Mammary epithelial cell (primary cell): ENCODE results near the gene AQP12A.

ENCODE experiments used
- CTCF ChIP-seq, 2 donors: IDR thresholded peaks in 1 of 2; conservative IDR thresholded peaks in 1 of 2; 2 replicates each; pipeline ENCODE4 v1.5.1; 2011 to 2012; ENCODE audit warnings: inconsistent platforms in 2 of 2, low read length in 2 of 2, mild to moderate bottlenecking in 2 of 2, control low read depth in 1 of 2, low read depth in 1 of 2; ENCODE audit not compliant: insufficient read depth in 1 of 2; ENCODE audit errors: extremely low read depth in 1 of 2
- EZH2 ChIP-seq: IDR thresholded peaks from 2 replicates; pipeline ENCODE4 v1.6.1; 2012; ENCODE audit warnings: low read length, inconsistent platforms, borderline replicate concordance

- TF ChIP-seq CTCF (conservative IDR thresholded peaks at IDR 0.05 in 1 of 2, IDR thresholded peaks at IDR 0.05 in 1 of 2; ENCODE audit: extremely low read depth in 1 of 2, insufficient read depth in 1 of 2, low read depth in 1 of 2, low read length in 2 of 2): no peak
- TF ChIP-seq EZH2: no peak
Observed at GRCh38 chr2:240724431-240724830, 32.8 kb downstream of the AQP12A start.
